Posterior cingulate gyrus (tissue), 11 donors: Measurements from ENCODE around the gene TEDC1.

Experiments used
- DNase-seq, 10 donors: peaks; one replicate each; pipeline versions ENCODE4 v3.0.0 to v3.0.0-alpha.2; 2020 to 2021; ENCODE audit warnings: mixed read lengths in 3 of 10
- intact Hi-C: fragments of 100-400 bp; cut with DNase I; formaldehyde crosslinking; loops from one replicate; pipeline ENCODE4 v1.15.1; 2023

Gene TEDC1

DNA sequence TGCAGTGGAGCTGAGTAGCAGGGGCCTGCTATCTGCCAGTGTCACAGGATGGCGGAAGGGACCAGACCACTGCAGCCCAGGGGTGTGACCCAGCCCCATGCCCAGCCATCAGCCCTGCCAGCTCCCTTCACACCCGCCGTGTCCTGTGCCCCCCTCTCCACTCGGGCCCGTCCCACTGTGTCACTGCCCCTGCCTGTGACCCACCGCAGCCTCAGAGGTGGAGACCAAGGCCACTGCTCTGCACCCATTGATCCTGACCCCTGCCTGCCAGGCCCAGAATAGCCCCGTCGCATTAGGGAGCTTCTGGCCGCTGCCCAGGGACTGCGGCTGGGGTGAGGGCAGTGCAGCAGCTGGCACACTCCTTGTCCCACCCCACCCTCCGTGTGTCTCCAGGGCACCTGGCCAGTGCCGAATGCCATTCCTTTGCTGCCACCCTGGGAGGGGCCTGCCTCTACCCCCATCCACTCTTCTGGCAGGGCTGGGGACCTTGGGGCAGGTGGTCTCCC, 18.5 kb upstream of the TEDC1 start:
- intact Hi-C loops: no loop called here
- no peak for DNase-seq

DNA sequence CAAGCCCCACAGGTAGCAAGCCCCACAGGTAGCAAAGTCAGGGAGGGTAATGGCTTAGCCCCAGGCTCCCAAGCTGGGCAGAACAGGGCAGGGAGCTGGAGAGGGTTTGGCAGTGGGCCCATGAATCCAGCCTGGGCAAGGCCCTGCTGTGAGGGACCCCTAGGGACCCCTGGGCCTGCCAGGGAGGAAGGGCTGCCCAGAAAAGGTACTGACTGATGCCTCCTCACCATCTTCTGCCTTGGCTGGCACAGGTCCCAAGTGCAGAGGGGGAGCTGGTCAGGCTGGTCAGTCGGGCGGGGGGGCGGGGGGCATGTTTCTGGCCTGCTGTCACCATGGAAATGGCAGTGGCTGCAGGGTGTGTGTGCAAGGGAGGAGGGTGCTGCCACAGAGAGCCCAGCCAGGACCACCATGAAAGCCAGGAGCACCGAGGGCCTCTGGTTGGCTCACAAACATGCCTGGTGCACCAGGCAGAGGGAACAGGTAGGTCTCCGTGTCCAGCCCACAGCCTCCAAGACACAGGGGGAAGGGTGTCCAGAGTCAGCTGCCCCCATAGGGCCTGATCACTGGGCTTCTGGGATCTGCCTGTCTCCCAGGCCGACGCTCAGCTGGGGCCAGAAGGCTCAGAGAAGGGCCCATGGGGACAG, 17.9 kb upstream of the TEDC1 start:
- intact Hi-C loops: no loop called here

DNA sequence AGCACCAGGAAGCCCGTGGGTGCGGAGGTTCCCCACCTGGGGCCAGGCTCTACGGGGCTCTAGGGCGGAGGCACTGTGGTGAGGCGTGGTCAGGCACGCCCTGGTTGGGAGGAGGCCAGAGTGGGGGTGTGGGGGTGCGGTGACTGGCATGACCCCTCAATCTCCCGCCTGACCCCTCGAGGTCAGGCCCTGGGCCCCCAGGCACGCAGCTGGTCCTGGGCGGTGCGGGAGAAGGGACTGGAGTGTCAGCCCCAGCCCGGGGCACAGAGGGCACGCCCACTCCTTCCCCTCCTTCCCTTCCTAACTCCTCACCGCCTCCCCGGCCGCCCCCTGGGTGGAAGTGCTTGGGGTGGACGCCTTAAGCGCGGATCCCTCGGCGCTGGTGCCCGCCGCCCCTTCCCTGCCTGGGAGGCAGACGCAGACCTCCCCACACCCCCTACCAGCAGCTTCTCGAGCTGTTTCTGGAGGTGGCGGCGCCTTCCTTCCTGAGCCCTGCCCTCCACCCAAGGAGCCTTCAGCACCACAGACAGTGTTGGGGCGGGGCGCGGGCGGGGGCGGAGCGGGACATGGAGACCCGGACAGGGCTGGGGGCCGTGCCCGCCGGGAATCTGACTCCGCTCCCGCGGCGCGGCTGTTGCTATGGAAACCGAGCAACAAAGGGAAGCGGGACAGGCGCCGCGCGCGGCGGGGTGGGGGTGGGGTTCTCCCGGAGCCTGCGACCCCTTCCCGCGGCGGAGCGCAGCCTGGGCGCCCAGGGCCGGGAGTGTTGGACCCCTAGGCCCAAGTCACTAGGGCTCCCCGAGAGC, 17.2 kb upstream of the TEDC1 start:
- peak in 8 of 10 donors; percentile 57 to 94 (median 74) for DNase-seq
- intact Hi-C loops: no loop called here

More for the DNA sequence above, 17.9 kb upstream of the TEDC1 start:
- no peak for DNase-seq

DNA sequence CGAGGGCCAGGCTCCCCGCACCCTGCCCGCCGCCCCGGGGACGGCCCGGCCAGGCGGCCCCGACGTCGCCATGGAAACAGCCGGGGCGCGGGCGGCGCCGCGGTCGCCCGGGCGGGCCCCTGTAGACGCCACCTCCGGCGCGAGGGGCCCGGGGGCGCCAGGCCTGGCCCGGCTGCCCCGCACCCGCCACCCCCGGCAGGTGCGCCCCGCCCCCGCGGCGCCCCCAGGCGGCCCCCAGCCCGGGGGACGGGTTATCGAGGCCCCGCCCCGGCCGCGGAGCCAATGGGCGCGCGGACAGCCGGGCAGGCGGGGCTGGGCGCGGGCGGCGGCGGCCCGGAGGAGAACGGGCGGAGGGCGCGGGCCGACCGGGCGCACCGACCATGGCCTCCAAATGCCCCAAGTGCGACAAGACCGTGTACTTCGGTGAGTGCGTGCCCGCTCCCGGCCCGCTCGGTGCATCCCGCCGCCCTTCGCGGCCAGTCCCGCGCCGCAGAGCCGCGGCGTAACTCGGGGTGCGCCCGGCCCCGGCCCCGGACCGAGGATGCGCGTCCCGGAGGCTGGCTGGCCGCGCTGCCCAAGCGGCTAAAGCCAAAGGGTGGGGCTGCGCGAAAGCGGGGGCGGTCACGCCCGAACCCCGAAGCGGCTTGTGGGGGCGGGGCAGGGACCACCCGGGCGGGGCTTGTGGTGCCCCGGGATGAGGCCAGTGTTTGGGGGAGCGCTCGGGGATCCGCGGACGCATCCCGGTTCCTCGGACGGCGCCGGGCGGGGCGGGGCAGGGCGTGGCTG, 16.4 kb upstream of the TEDC1 start, which contains the start of gene CRIP2:
Gene CRIP2 (plus strand): TSS at position 339 of the 786 bp plus-strand sequence. CDS start 42 bp downstream, at position 381.
- intact Hi-C loops: no loop called here
- DNase-seq: peak in 1 of 10 donors; percentile 62

DNA sequence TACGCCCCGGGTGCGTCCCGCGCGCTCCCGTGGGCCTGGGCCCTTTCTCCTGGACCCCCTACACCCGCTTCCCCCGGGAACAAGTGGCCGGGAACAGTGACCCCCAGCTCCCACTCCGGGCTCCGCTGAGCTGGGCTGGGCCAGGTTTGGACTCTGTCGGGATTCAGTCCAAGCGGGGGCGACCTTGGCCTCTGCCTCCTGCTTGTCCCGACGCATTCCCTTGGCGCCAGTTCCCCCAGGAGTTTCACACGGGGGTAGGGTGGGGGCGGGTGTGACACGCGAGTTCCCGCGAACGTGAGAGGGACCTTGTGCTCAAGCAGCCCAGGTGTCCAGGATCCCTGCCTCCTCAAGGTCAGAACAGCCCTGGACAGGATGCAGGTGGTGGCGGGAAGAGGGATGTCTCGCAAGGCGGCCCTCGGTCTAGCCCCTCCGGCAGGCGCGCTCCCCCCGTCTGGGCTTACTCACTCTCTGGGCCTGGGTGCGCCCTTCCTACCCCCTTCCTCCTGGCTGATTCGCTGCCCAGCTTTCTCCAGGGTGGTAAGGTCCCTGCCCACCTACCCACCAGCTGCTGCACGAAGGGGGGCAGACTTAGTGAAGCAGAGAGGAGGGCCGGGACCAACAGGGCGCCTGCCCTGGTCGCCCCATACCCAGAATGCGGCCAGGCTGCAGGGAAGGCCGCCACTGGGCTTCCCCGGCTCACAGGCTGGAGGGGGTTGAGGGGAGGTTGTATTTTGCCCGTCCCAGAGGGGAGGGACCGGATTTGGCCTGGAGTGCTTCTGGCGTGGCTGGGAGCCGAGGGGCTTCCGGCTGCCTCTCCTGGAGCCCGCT, 15.6 kb upstream of the TEDC1 start:
- intact Hi-C loops: no loop called here

GRCh38 chr14:105476097-105476830, 14.8 kb upstream of the TEDC1 start:
- intact Hi-C loops: no loop called here
- peak; percentile 71 to 97 (median 82) for DNase-seq

More for the DNA sequence above, 15.6 kb upstream of the TEDC1 start:
- no peak for DNase-seq

- DNase-seq: no peak
- intact Hi-C loops: no loop called here
Observed at GRCh38 chr14:105476831-105477659, 14.0 kb upstream of the TEDC1 start.

DNA sequence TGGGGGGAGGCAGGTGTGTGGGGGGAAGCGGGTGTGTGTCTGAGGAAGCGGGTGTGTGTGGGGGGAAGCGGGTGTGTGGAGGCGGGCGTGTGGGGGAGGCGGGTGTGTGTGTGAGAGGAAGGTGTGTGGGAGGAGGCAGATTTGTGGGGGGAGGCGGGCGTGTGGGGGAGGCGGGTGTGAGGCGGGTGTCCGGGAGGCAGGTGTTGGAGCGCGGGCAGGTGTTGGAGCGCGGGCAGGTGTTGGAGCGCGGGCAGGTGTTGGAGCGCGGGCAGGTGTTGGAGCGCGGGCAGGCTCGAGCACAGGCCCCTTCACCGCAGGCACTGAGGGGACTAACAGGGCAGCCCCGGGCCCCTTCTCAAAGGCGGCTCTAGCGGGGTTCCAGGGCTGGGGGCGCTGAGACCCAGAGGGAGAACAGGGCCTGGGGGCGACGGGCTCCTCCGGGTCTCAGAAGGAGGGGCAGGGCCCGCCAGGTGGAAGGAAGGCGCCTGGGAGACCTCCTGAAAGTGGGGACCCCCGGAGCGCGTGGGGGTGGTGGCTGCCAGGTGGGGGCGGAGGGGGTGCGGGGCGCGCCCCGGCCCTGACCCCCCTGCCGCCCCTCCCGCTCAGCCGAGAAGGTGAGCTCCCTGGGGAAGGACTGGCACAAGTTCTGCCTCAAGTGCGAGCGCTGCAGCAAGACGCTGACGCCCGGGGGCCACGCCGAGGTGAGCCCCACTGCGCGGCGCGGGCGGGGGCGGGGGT, 13.2 kb upstream of the TEDC1 start:
- no peak for DNase-seq
- intact Hi-C loops: no loop called here

GRCh38 chr14:105478398-105479251, 12.4 kb upstream of the TEDC1 start:
- DNase-seq: no peak
- intact Hi-C loops: no loop called here

GRCh38 chr14:105479431-105480158, 11.5 kb upstream of the TEDC1 start:
- intact Hi-C loops: no loop called here

GRCh38 chr14:105480199-105480746, 10.8 kb upstream of the TEDC1 start:
- no peak for DNase-seq
- intact Hi-C loops: no loop called here

More at GRCh38 chr14:105479431-105480158, 11.5 kb upstream of the TEDC1 start:
- no peak for DNase-seq

GRCh38 chr14:105480807-105481801, 9.9 kb upstream of the TEDC1 start:
- intact Hi-C loops: loop anchor here (1.0 kb wide), 2 partner anchors 9 to 47 kb away; no protein-coding TSS in a partner anchor
- DNase-seq: peak; percentile 79 to 98 (median 90)

GRCh38 chr14:105481886-105482457, 9.1 kb upstream of the TEDC1 start:
- peak; percentile 68 to 97 (median 80) for DNase-seq
- intact Hi-C loops: loop anchor here (1.0 kb wide), 2 partner anchors 8 to 46 kb away; no protein-coding TSS in a partner anchor
